H1 (cell line): ENCODE data around the gene TRAF3IP3. TPM values are rescaled to one million over a fixed set of nuclear protein-coding genes. Genes with fewer than 3 reads are reported as not detected.

Source experiments
- MAFK ChIP-seq: IDR thresholded peaks from 2 replicates; pipeline ENCODE4 v1.6.1; 2012; ENCODE audit warnings: low read depth, mild to moderate bottlenecking, improper control_type of control experiment, low read length
- PHF8 ChIP-seq: fragments of 200-600 bp; sonication (generic); conservative IDR thresholded peaks from 2 replicates; pipeline ENCODE4 v1.7.1; 2012; ENCODE audit warnings: low read depth, mild to moderate bottlenecking, inconsistent platforms, low read length, moderate library complexity
- RFX5 ChIP-seq: IDR thresholded peaks from 2 replicates; pipeline ENCODE4 v1.6.1; 2011; ENCODE audit warnings: low read depth, low read length, improper control_type of control experiment, borderline replicate concordance
- YY1 ChIP-seq: IDR thresholded peaks from 2 replicates; pipeline ENCODE4 v1.6.1; 2011; ENCODE audit warnings: low read depth, mild to moderate bottlenecking, low read length
- polyA plus RNA-seq, 7 experiments: library from polyadenylated mRNA; depleted of rRNA in 3 of 7; stranded (reverse) in 5 of 7; unstranded in 2 of 7; fragments of >200 nt in 5 of 7; fragments of 200-250 nt in 2 of 7; gene quantifications; 1 replicate in 5 of 7; 2 replicates in 1 of 7; 4 replicates in 1 of 7; pipeline versions ENCODE4 v1.2.1 to v1.2.3, GENCODE V29; 2011 to 2013; ENCODE audit warnings: missing spikeins in 2 of 7, mixed read lengths in 2 of 7
- total RNA-seq: library from RNA; stranded (reverse); fragmentation: NEBNext Ultra II Directional; extraction: Animal tissue kit (Norgen Biotek cat#: 25700); gene quantifications from 2 replicates; pipeline ENCODE4 v1.2.1, GENCODE V29; 2021
- TF ChIP-seq, protein P1 (sequence below): fragments of 300-600 bp; sonication (generic); IDR thresholded peaks from 2 replicates; pipeline ENCODE4 v1.7.1; 2012; ENCODE audit warnings: low read length, moderate library complexity, mild to moderate bottlenecking, inconsistent platforms; ENCODE audit not compliant: insufficient replicate concordance
- TF ChIP-seq, protein P2 (sequence below), 3 experiments: IDR thresholded peaks; 1 replicate in 2 of 3; 2 replicates in 1 of 3; pipeline versions ENCODE4 v1.5.1 to v1.6.1; 2011; ENCODE audit warnings: low read length in 3 of 3, mild to moderate bottlenecking in 3 of 3, inconsistent platforms in 2 of 3, low read depth in 1 of 3, moderate library complexity in 1 of 3; ENCODE audit not compliant: insufficient read depth in 1 of 3; ENCODE audit errors: control extremely low read depth in 1 of 3
- TF ChIP-seq, protein P3 (sequence below): IDR thresholded peaks from 2 replicates; pipeline ENCODE4 v1.6.1; 2011; ENCODE audit warnings: low read depth, mild to moderate bottlenecking, low read length; ENCODE audit not compliant: insufficient read depth

The TRAF3IP3 gene
- total and polyA plus RNA-seq, 2 of the 8 experiments (the other 6 are each of a cell fraction or from before 2014, with no cell fraction given), result not detected

DNA sequence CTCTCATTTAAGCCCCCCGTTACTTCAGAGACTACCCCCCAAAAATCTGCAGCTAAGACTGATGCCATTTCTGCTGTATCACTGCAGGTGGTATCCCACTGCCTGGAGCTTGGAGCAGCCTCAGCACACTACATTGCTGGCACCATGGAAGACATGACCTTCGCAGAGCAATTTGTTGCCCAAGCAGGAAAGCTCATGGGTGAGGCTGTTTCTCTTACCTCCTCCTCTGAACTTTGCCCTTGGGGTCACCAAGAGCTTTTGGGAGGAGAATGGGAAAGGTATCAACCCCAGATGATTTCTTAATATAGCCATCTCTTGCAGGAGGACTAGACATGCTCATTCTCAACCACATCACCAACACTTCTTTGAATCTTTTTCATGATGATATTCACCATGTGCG, 49.2 kb upstream of the TRAF3IP3 start (continued):
- TF ChIP-seq, protein P1, sequence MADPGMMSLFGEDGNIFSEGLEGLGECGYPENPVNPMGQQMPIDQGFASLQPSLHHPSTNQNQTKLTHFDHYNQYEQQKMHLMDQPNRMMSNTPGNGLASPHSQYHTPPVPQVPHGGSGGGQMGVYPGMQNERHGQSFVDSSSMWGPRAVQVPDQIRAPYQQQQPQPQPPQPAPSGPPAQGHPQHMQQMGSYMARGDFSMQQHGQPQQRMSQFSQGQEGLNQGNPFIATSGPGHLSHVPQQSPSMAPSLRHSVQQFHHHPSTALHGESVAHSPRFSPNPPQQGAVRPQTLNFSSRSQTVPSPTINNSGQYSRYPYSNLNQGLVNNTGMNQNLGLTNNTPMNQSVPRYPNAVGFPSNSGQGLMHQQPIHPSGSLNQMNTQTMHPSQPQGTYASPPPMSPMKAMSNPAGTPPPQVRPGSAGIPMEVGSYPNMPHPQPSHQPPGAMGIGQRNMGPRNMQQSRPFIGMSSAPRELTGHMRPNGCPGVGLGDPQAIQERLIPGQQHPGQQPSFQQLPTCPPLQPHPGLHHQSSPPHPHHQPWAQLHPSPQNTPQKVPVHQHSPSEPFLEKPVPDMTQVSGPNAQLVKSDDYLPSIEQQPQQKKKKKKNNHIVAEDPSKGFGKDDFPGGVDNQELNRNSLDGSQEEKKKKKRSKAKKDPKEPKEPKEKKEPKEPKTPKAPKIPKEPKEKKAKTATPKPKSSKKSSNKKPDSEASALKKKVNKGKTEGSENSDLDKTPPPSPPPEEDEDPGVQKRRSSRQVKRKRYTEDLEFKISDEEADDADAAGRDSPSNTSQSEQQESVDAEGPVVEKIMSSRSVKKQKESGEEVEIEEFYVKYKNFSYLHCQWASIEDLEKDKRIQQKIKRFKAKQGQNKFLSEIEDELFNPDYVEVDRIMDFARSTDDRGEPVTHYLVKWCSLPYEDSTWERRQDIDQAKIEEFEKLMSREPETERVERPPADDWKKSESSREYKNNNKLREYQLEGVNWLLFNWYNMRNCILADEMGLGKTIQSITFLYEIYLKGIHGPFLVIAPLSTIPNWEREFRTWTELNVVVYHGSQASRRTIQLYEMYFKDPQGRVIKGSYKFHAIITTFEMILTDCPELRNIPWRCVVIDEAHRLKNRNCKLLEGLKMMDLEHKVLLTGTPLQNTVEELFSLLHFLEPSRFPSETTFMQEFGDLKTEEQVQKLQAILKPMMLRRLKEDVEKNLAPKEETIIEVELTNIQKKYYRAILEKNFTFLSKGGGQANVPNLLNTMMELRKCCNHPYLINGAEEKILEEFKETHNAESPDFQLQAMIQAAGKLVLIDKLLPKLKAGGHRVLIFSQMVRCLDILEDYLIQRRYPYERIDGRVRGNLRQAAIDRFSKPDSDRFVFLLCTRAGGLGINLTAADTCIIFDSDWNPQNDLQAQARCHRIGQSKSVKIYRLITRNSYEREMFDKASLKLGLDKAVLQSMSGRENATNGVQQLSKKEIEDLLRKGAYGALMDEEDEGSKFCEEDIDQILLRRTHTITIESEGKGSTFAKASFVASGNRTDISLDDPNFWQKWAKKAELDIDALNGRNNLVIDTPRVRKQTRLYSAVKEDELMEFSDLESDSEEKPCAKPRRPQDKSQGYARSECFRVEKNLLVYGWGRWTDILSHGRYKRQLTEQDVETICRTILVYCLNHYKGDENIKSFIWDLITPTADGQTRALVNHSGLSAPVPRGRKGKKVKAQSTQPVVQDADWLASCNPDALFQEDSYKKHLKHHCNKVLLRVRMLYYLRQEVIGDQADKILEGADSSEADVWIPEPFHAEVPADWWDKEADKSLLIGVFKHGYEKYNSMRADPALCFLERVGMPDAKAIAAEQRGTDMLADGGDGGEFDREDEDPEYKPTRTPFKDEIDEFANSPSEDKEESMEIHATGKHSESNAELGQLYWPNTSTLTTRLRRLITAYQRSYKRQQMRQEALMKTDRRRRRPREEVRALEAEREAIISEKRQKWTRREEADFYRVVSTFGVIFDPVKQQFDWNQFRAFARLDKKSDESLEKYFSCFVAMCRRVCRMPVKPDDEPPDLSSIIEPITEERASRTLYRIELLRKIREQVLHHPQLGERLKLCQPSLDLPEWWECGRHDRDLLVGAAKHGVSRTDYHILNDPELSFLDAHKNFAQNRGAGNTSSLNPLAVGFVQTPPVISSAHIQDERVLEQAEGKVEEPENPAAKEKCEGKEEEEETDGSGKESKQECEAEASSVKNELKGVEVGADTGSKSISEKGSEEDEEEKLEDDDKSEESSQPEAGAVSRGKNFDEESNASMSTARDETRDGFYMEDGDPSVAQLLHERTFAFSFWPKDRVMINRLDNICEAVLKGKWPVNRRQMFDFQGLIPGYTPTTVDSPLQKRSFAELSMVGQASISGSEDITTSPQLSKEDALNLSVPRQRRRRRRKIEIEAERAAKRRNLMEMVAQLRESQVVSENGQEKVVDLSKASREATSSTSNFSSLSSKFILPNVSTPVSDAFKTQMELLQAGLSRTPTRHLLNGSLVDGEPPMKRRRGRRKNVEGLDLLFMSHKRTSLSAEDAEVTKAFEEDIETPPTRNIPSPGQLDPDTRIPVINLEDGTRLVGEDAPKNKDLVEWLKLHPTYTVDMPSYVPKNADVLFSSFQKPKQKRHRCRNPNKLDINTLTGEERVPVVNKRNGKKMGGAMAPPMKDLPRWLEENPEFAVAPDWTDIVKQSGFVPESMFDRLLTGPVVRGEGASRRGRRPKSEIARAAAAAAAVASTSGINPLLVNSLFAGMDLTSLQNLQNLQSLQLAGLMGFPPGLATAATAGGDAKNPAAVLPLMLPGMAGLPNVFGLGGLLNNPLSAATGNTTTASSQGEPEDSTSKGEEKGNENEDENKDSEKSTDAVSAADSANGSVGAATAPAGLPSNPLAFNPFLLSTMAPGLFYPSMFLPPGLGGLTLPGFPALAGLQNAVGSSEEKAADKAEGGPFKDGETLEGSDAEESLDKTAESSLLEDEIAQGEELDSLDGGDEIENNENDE, result no peak
- TF ChIP-seq PHF8 (no peak), RFX5 (no peak), MAFK (no peak), YY1 (no peak)
- TF ChIP-seq, protein P2, sequence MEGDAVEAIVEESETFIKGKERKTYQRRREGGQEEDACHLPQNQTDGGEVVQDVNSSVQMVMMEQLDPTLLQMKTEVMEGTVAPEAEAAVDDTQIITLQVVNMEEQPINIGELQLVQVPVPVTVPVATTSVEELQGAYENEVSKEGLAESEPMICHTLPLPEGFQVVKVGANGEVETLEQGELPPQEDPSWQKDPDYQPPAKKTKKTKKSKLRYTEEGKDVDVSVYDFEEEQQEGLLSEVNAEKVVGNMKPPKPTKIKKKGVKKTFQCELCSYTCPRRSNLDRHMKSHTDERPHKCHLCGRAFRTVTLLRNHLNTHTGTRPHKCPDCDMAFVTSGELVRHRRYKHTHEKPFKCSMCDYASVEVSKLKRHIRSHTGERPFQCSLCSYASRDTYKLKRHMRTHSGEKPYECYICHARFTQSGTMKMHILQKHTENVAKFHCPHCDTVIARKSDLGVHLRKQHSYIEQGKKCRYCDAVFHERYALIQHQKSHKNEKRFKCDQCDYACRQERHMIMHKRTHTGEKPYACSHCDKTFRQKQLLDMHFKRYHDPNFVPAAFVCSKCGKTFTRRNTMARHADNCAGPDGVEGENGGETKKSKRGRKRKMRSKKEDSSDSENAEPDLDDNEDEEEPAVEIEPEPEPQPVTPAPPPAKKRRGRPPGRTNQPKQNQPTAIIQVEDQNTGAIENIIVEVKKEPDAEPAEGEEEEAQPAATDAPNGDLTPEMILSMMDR (IDR thresholded peaks at IDR 0.05; ENCODE audit: control extremely low read depth in 1 of 3, insufficient read depth in 1 of 3, low read depth in 1 of 3, low read length in 3 of 3), result no peak
- TF ChIP-seq, protein P3, sequence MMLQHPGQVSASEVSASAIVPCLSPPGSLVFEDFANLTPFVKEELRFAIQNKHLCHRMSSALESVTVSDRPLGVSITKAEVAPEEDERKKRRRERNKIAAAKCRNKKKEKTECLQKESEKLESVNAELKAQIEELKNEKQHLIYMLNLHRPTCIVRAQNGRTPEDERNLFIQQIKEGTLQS, result no peak
